Testis (tissue), 2 donors: Measurements from ENCODE around the gene ZDHHC19.

Experiments used
- POLR2A ChIP-seq: fragments of 450-650 bp; IDR thresholded peaks from one replicate; pipeline ENCODE4 v1.6.1; 2017; ENCODE audit warnings: antibody characterized with exemption, mild to moderate bottlenecking, moderate library complexity
- TF ChIP-seq, protein P1 (sequence below), 3 experiments: fragments of 450-650 bp in 2 of 3; fragments of 200-600 bp in 1 of 3; sonication (generic) in 1 of 3; IDR thresholded peaks; one replicate each; pipeline ENCODE4 v1.5.1; 2016 to 2019; ENCODE audit warnings: antibody characterized with exemption in 3 of 3, mild to moderate bottlenecking in 2 of 3, moderate library complexity in 1 of 3

DNA sequence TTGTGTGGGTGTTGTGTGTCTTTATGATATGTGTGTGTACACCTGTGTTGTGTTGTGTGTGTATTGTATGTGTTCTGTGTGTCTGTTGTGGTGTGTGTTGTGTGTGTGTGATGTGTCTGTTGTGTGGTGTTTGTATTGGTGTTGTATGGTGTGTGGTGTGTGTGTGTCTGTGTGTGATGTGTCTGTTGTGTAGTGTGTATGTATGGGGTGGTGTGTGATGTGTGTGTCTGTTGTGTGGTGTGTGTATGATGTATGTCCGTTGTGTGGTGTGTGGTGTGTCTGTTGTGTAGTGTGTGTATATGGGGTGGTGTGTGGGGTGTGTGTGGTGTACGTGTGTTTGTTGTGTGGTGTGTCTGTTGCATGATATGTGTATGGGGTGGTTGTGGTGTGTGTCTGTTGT, 46.6 kb downstream of the ZDHHC19 start:
- TF ChIP-seq, protein P1, sequence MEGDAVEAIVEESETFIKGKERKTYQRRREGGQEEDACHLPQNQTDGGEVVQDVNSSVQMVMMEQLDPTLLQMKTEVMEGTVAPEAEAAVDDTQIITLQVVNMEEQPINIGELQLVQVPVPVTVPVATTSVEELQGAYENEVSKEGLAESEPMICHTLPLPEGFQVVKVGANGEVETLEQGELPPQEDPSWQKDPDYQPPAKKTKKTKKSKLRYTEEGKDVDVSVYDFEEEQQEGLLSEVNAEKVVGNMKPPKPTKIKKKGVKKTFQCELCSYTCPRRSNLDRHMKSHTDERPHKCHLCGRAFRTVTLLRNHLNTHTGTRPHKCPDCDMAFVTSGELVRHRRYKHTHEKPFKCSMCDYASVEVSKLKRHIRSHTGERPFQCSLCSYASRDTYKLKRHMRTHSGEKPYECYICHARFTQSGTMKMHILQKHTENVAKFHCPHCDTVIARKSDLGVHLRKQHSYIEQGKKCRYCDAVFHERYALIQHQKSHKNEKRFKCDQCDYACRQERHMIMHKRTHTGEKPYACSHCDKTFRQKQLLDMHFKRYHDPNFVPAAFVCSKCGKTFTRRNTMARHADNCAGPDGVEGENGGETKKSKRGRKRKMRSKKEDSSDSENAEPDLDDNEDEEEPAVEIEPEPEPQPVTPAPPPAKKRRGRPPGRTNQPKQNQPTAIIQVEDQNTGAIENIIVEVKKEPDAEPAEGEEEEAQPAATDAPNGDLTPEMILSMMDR (IDR thresholded peaks at IDR 0.05): no peak
- no peak for TF ChIP-seq POLR2A
